GM23338 (cell line): ENCODE data around the gene CIAO1. TPM values are rescaled to one million over a fixed set of nuclear protein-coding genes. Genes with fewer than 3 reads are reported as not detected.

ENCODE experiments used
- ATAC-seq: fragments of 200-7000 bp; cut with Tn5 transposase; 3 replicates; pipeline ENCODE4 v1.9.1; 2020
- DNase-seq: peaks from one replicate; pipeline ENCODE4 v3.0.0-alpha.2; 2015; ENCODE audit warnings: low spot score
- H2AFZ ChIP-seq: fragments of 200-600 bp; sonication (generic); 2 replicates; pipeline ENCODE4 v1.8.0; 2016; ENCODE audit warnings: antibody characterized with exemption, mild to moderate bottlenecking, moderate library complexity
- H3F3A ChIP-seq: fragments of 200-600 bp; sonication (generic); replicated peaks from 2 replicates; pipeline ENCODE4 v1.8.0; 2017; ENCODE audit warnings: antibody characterized with exemption, mixed run types, low read depth
- H3K27ac ChIP-seq: fragments of 200-600 bp; sonication (generic); 2 replicates; pipeline ENCODE4 v1.6.1; 2016; ENCODE audit warnings: low read depth
- H3K27me3 ChIP-seq: fragments of 200-600 bp; sonication (generic); 2 replicates; pipeline ENCODE4 v1.8.0; 2016; ENCODE audit warnings: mild to moderate bottlenecking, mixed run types, moderate library complexity; ENCODE audit not compliant: insufficient read depth
- H3K36me3 ChIP-seq: fragments of 200-600 bp; sonication (generic); 2 replicates; pipeline ENCODE4 v1.8.0; 2016; ENCODE audit warnings: mild to moderate bottlenecking; ENCODE audit not compliant: insufficient read depth
- H3K4me1 ChIP-seq: fragments of 200-600 bp; sonication (generic); 2 replicates; pipeline ENCODE4 v1.8.0; 2016; ENCODE audit warnings: mild to moderate bottlenecking, moderate library complexity; ENCODE audit not compliant: insufficient read depth
- H3K4me2 ChIP-seq: fragments of 200-600 bp; sonication (generic); 2 replicates; pipeline ENCODE4 v1.7.1; 2017; ENCODE audit warnings: mixed run types
- H3K4me3 ChIP-seq: fragments of 200-600 bp; sonication (generic); 2 replicates; pipeline ENCODE4 v1.6.1; 2016; ENCODE audit warnings: mixed run types
- H3K79me2 ChIP-seq: fragments of 200-600 bp; sonication (generic); replicated peaks from 2 replicates; pipeline ENCODE4 v1.8.0; 2017; ENCODE audit warnings: mild to moderate bottlenecking; ENCODE audit not compliant: insufficient read depth
- H3K9me2 ChIP-seq: fragments of 200-600 bp; sonication (generic); 2 replicates; pipeline ENCODE4 v1.8.0; 2017; ENCODE audit not compliant: insufficient read depth
- H4K20me1 ChIP-seq: fragments of 200-600 bp; sonication (generic); replicated peaks from 2 replicates; pipeline ENCODE4 v1.8.0; 2017; ENCODE audit warnings: mild to moderate bottlenecking; ENCODE audit not compliant: insufficient read depth
- H3K27ac Mint-ChIP-seq: 2 replicates; pipeline ENCODE4 v1.8.0; 2020; ENCODE audit warnings: inconsistent platforms, mild to moderate bottlenecking, moderate library complexity, mixed read lengths
- H3K27me3 Mint-ChIP-seq: 3 replicates; pipeline ENCODE4 v1.8.0; 2022; ENCODE audit warnings: low read depth, mild to moderate bottlenecking, moderate library complexity, mixed read lengths, inconsistent platforms; ENCODE audit not compliant: insufficient read depth, poor library complexity
- H3K36me3 Mint-ChIP-seq: 3 replicates; pipeline ENCODE4 v1.8.0; 2021; ENCODE audit warnings: low read depth, mild to moderate bottlenecking, inconsistent platforms, moderate library complexity, mixed read lengths
- H3K4me1 Mint-ChIP-seq: 3 replicates; pipeline ENCODE4 v1.8.0; 2020; ENCODE audit warnings: mild to moderate bottlenecking, inconsistent platforms, mixed read lengths
- H3K4me3 Mint-ChIP-seq: 3 replicates; pipeline ENCODE4 v1.8.0; 2021; ENCODE audit warnings: moderate library complexity, mild to moderate bottlenecking, inconsistent platforms, mixed read lengths
- H3K9me3 Mint-ChIP-seq: 3 replicates; pipeline ENCODE4 v1.8.0; 2020; ENCODE audit warnings: moderate library complexity, mild to moderate bottlenecking, inconsistent platforms, mixed read lengths
- CREB1 ChIP-seq: fragments of 250-450 bp; sonication (Bioruptor Pico); IDR thresholded peaks from 2 replicates; pipeline ENCODE4 v1.5.0; 2020; ENCODE audit warnings: low read depth, mild to moderate bottlenecking, moderate library complexity
- EZH2 ChIP-seq: fragments of 200-600 bp; sonication (generic); IDR thresholded peaks from one replicate; pipeline ENCODE4 v1.8.0; 2017; ENCODE audit warnings: antibody characterized with exemption, mild to moderate bottlenecking, low read depth; ENCODE audit not compliant: unreplicated experiment
- EZH2phosphoT487 ChIP-seq: fragments of 200-600 bp; sonication (generic); IDR thresholded peaks from one replicate; pipeline ENCODE4 v1.8.1; 2018; ENCODE audit warnings: antibody characterized with exemption; ENCODE audit not compliant: unreplicated experiment
- JUNB ChIP-seq: IDR thresholded peaks from one replicate; pipeline ENCODE4 v1.6.1; 2016; ENCODE audit warnings: antibody characterized with exemption; ENCODE audit not compliant: unreplicated experiment
- NANOG ChIP-seq: IDR thresholded peaks from 2 replicates; pipeline ENCODE4 v1.6.1; 2016; ENCODE audit warnings: antibody characterized with exemption, borderline replicate concordance
- POLR2AphosphoS5 ChIP-seq: IDR thresholded peaks from 2 replicates; pipeline ENCODE4 v1.6.1; 2016; ENCODE audit warnings: antibody characterized with exemption, low read depth
- REST ChIP-seq: IDR thresholded peaks from one replicate; pipeline ENCODE4 v1.6.1; 2018; ENCODE audit warnings: antibody characterized with exemption; ENCODE audit not compliant: unreplicated experiment
- STAT1 ChIP-seq: IDR thresholded peaks from one replicate; pipeline ENCODE4 v1.6.1; 2016; ENCODE audit warnings: antibody characterized with exemption; ENCODE audit not compliant: unreplicated experiment
- ZNF114 ChIP-seq: fragments of 250-450 bp; sonication (Bioruptor Pico); IDR thresholded peaks from 2 replicates; pipeline ENCODE4 v1.5.0; 2020; ENCODE audit warnings: mild to moderate bottlenecking, moderate library complexity
- polyA plus RNA-seq: library from polyadenylated mRNA; unstranded; fragments of >200 nt; fragmentation: Nextera tagmentation; extraction: Ambion mirVana; gene quantifications from 2 replicates; pipeline ENCODE4 v1.2.1, GENCODE V29; 2016
- total RNA-seq: library from RNA; depleted of rRNA; stranded (reverse); fragments of >200 nt; shearing (Covaris generic); gene quantifications from 2 replicates; pipeline ENCODE4 v1.2.3, GENCODE V29; 2014
- TF ChIP-seq, protein P1 (sequence below): IDR thresholded peaks from 2 replicates; pipeline ENCODE4 v1.6.1; 2016; ENCODE audit warnings: antibody characterized with exemption

Gene CIAO1
- total and polyA plus RNA-seq, 2 experiments from 2014 or later, result 48.8 to 119 TPM

DNA sequence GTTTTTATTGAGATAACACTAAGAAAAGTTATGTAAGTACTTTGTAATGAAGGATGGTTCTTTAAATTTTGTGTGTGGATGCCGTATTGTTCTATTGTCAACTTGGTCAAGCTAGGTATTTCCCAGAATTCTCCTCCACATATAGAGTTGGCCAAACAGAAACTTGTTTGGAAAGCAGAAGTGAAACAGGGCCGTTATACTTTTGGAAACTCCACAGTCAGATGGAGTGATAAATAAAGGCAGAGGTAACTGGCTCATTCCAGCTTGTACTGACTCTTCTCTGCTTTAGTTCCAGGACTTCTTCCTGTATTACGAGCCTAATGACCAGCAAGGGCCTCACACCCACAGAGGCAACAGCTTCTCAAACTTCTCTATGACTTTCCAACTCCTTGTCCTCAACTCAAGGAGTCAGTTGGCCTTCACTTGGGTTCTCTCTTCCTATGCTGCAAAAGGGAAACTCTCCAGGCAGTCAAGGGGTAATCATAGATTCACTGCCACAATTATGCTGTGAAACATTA is 41.0 kb upstream of the CIAO1 start:
- TF ChIP-seq STAT1, result no peak
- no peak for TF ChIP-seq REST
- TF ChIP-seq NANOG, result no peak
- TF ChIP-seq POLR2AphosphoS5, result no peak
- no peak for TF ChIP-seq EZH2phosphoT487
- no peak for TF ChIP-seq EZH2
- no peak for TF ChIP-seq ZNF114 (CRISPR knock-in tag)
- TF ChIP-seq CREB1 (CRISPR knock-in tag), result no peak
- TF ChIP-seq JUNB, result no peak
- TF ChIP-seq, protein P1, sequence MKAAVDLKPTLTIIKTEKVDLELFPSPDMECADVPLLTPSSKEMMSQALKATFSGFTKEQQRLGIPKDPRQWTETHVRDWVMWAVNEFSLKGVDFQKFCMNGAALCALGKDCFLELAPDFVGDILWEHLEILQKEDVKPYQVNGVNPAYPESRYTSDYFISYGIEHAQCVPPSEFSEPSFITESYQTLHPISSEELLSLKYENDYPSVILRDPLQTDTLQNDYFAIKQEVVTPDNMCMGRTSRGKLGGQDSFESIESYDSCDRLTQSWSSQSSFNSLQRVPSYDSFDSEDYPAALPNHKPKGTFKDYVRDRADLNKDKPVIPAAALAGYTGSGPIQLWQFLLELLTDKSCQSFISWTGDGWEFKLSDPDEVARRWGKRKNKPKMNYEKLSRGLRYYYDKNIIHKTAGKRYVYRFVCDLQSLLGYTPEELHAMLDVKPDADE, result no peak

GRCh38 chr2:96231316-96231715 is 34.7 kb upstream of the CIAO1 start:
- Histone ChIP-seq H3K4me1 (no peaks in the 10 kb centered on the region), H3K36me3 (no peaks in the 10 kb centered on the region), H3K4me2 (no peak overlapping the region), H3K79me2 (no peaks in the 10 kb centered on the region), H3K9me2 (peaks cover 4% of the 10 kb centered on the region; the same call in 1 of the 2 replicates), H4K20me1 (no peaks in the 10 kb centered on the region), H3K27ac (no peak overlapping the region), H3K4me3 (no peak overlapping the region), H2AFZ (no peak overlapping the region), H3K27me3 (no peaks in the 10 kb centered on the region), H3F3A (no peaks in the 10 kb centered on the region)
- Mint-ChIP-seq H3K36me3 (no peaks in the 10 kb centered on the region), H3K9me3 (no peaks in the 10 kb centered on the region), H3K27ac (no peak overlapping the region), H3K4me3 (no peak overlapping the region), H3K27me3 (no peaks in the 10 kb centered on the region), H3K4me1 (peaks cover 4% of the 10 kb centered on the region; the same call in 2 of the 3 replicates)
- DNase-seq, result no peak
- ATAC-seq, result no peak
- TF ChIP-seq REST (no peak), POLR2AphosphoS5 (no peak), EZH2phosphoT487 (no peak), CREB1 (CRISPR knock-in tag) (no peak), EZH2 (no peak)

More for the DNA sequence above, 41.0 kb upstream of the CIAO1 start:
- no peaks in the 10 kb centered on the region for H3K27me3 ChIP-seq
- Mint-ChIP-seq H3K36me3 (no peaks in the 10 kb centered on the region), H3K27ac (no peak overlapping the region), H3K4me1 (peaks cover 13% of the 10 kb centered on the region), H3K4me3 (no peak overlapping the region), H3K9me3 (no peaks in the 10 kb centered on the region), H3K27me3 (no peaks in the 10 kb centered on the region)
- H3K4me1 ChIP-seq, result no peaks in the 10 kb centered on the region
- H3K27ac ChIP-seq, result no peak overlapping the region
- no peak overlapping the region for H2AFZ ChIP-seq
- H3K4me2 ChIP-seq, result no peak overlapping the region
- no peaks in the 10 kb centered on the region for H3F3A ChIP-seq
- no peaks in the 10 kb centered on the region for H3K9me2 ChIP-seq
- H4K20me1 ChIP-seq, result no peaks in the 10 kb centered on the region
- no peaks in the 10 kb centered on the region for H3K36me3 ChIP-seq
- no peak for DNase-seq
- no peak overlapping the region for H3K4me3 ChIP-seq
- H3K79me2 ChIP-seq, result no peaks in the 10 kb centered on the region
- ATAC-seq, result no peak
